GM12892 (cell line): ENCODE data around the gene MRPL14.

Experiments used
- POLR2A ChIP-seq: IDR thresholded peaks from 2 replicates; pipeline ENCODE4 v1.6.1; 2011; ENCODE audit warnings: low read depth, low read length, control low read depth
- POLR2AphosphoS5 ChIP-seq: IDR thresholded peaks from 2 replicates; pipeline ENCODE4 v1.6.1; 2011; ENCODE audit warnings: low read depth, low read length, control low read depth
- TAF1 ChIP-seq: IDR thresholded peaks from 2 replicates; pipeline ENCODE4 v1.6.1; 2011; ENCODE audit warnings: low read depth, mild to moderate bottlenecking, control low read depth, low read length, borderline replicate concordance

DNA sequence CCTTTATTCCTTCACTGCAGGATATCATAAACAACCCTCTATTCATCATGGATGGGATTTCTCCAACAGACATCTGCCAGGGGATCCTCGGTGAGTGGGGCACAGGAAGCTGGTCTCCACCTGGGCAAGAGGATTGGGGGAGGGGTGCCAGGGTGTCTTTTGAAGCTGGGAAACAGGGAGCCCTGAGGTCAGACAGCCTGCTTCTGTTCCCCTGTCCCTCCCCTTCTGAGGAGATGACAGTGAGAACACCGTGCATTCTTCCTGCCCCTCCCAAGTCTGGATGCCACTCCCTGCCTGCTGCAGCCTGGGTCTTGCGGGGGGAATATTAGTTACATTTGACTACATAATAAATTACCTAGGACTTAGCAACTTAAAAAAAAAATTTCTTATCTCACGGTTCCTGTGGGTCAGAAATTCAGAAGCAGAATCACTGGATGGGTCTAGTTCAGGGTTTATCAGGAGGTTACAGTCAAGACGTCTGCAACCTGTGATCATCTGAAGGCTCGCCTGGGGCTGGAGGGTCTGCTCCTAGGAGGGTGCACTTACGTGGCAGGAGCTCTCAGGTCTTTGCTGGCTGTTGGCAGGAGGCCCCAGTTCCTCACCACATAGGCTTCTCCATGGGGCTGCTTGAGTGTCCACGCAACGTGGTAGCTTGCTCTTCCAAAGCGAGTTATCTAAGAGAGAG, 42.8 kb upstream of the MRPL14 start:
- TF ChIP-seq POLR2AphosphoS5 = no peak
- TF ChIP-seq TAF1 = no peak
- TF ChIP-seq POLR2A = no peak
